Measurements from ENCODE around the gene ADAMTS8. TPM values are rescaled to one million over a fixed set of nuclear protein-coding genes. Genes with fewer than 3 reads are reported as not detected.

Gene ADAMTS8
- total and polyA plus RNA-seq, 4 donors = 0.02 to 0.08 (median 0.07) TPM; not detected in 1

- TF ChIP-seq EGR1 (IDR thresholded peaks at IDR 0.05; ENCODE audit: low read depth in 2 of 2) (no peak), REST (IDR thresholded peaks at IDR 0.05) (no peak), YY1 (IDR thresholded peaks at IDR 0.05) (no peak), RXRA (IDR thresholded peaks at IDR 0.05) (no peak), HNF4A (conservative IDR thresholded peaks at IDR 0.05) (no peak), HNF4G (IDR thresholded peaks at IDR 0.05) (no peak), RAD21 (IDR thresholded peaks at IDR 0.05) (no peak), FOXA1 (IDR thresholded peaks at IDR 0.05) (no peak), JUND (IDR thresholded peaks at IDR 0.05) (no peak), ATF3 (IDR thresholded peaks at IDR 0.05) (no peak), SP1 (IDR thresholded peaks at IDR 0.05) (no peak), MAX (IDR thresholded peaks at IDR 0.05) (no peak), GABPA (IDR thresholded peaks at IDR 0.05 in 1 of 2, conservative IDR thresholded peaks at IDR 0.05 in 1 of 2) (no peak), ZBTB33 (IDR thresholded peaks at IDR 0.05) (no peak), TAF1 (conservative IDR thresholded peaks at IDR 0.05) (no peak), FOXA2 (IDR thresholded peaks at IDR 0.05) (no peak), CTCF (IDR thresholded peaks at IDR 0.05; ENCODE audit: low read depth, low read length, missing input control) (no peak), NR2F2 (IDR thresholded peaks at IDR 0.05) (no peak)
- H3K27ac ChIP-seq (ENCODE audit: low read depth in 1 of 2, low read length in 2 of 2) = no peak overlapping the region
- H3K9ac ChIP-seq (ENCODE audit: low read depth in 1 of 2, low read length in 2 of 2) = no peak overlapping the region
- H3K4me3 ChIP-seq (ENCODE audit: low read depth in 1 of 3, low read length in 3 of 3) = no peak overlapping the region
- no peak for DNase-seq (ENCODE audit: low spot score)
- no peaks in the 10 kb centered on the region for H3K9me3 ChIP-seq (ENCODE audit: control insufficient read depth in 4 of 4, low read length in 3 of 4)
- WGBS = 82% methylated on average over 10 of the region's 10 CpGs
- no peaks in the 10 kb centered on the region for H3K4me1 ChIP-seq (ENCODE audit: control insufficient read depth in 4 of 4, insufficient read depth in 4 of 4, low read length in 3 of 4)
- no peaks in the 10 kb centered on the region for H3K27me3 ChIP-seq (ENCODE audit: control insufficient read depth in 4 of 4, insufficient read depth in 4 of 4, low read length in 3 of 4)
- H3K36me3 ChIP-seq (ENCODE audit: control insufficient read depth in 4 of 4, insufficient read depth in 3 of 4, low read depth in 1 of 4, low read length in 3 of 4) = no peaks in the 10 kb centered on the region
Measured at GRCh38 chr11:130467116-130467900, 38.9 kb upstream of the ADAMTS8 start.

Measured in liver (tissue), 9 donors.